Esophagus squamous epithelium (tissue), 5 donors: ENCODE measurements around the gene SCN4A. TPM values are rescaled to one million over a fixed set of nuclear protein-coding genes. Genes with fewer than 3 reads are reported as not detected.

ENCODE experiments used
- DNase-seq: peaks from one replicate; lab custom pipeline; 2025; lab: John Stamatoyannopoulos, UW
- H3K27ac ChIP-seq, 4 donors: fragments of 200-600 bp; sonication (generic); one replicate each; pipeline ENCODE4 v1.5.1; 2016 to 2019; ENCODE audit warnings: mild to moderate bottlenecking in 1 of 4
- H3K27me3 ChIP-seq, 4 donors: fragments of 200-600 bp; sonication (generic); 1 replicate in 3 of 4; 2 replicates in 1 of 4; pipeline versions ENCODE4 v1.5.1 to v1.6.0; 2017 to 2021; ENCODE audit warnings: antibody characterized with exemption in 1 of 4
- H3K36me3 ChIP-seq, 3 donors: fragments of 200-600 bp; sonication (generic); one replicate each; pipeline ENCODE4 v1.5.1; 2016 to 2019
- H3K4me1 ChIP-seq, 3 donors: fragments of 200-600 bp; sonication (generic); one replicate each; pipeline ENCODE4 v1.5.1; 2017 to 2019
- H3K4me3 ChIP-seq, 4 donors: fragments of 200-600 bp; sonication (generic); 1 replicate in 3 of 4; 2 replicates in 1 of 4; pipeline ENCODE4 v1.5.1; 2016 to 2019; ENCODE audit warnings: mild to moderate bottlenecking in 2 of 4, moderate library complexity in 1 of 4
- H3K9me3 ChIP-seq, 3 donors: fragments of 200-600 bp; sonication (generic); one replicate each; pipeline ENCODE4 v1.5.1; 2016 to 2019
- POLR2A ChIP-seq, 4 donors: fragments of 450-650 bp; IDR thresholded peaks; one replicate each; pipeline ENCODE4 v1.6.1; 2017; ENCODE audit warnings: antibody characterized with exemption in 4 of 4, mild to moderate bottlenecking in 4 of 4, moderate library complexity in 3 of 4
- WGBS, 2 donors: methylation state at CpG; one replicate each; pipeline ENCODE4 v1.1.5; 2018; 5-methylcytosine and 5-hydroxymethylcytosine counted together
- intact Hi-C: fragments of 100-400 bp; cut with DNase I; formaldehyde crosslinking; loops from one replicate; pipeline ENCODE4 v1.15.0; 2022
- total RNA-seq, 4 donors: library from RNA; depleted of rRNA; stranded (reverse); fragments of >200 nt; gene quantifications; one replicate each; pipeline ENCODE4 v1.1.0, GENCODE V29; 2016
- TF ChIP-seq, protein P1 (sequence below), 6 experiments: fragments of 450-650 bp in 4 of 6; fragments of 200-600 bp in 2 of 6; sonication (generic) in 2 of 6; IDR thresholded peaks; one replicate each; pipeline ENCODE4 v1.5.1; 2016 to 2019; ENCODE audit warnings: antibody characterized with exemption in 6 of 6, mild to moderate bottlenecking in 4 of 6, moderate library complexity in 4 of 6
- donor health status: DM: yes; HTN: yes; CAD: no.

SCN4A gene
- total RNA-seq, 4 donors from 2014 or later: under 0.01 to 0.12 TPM; not detected in 2

DNA sequence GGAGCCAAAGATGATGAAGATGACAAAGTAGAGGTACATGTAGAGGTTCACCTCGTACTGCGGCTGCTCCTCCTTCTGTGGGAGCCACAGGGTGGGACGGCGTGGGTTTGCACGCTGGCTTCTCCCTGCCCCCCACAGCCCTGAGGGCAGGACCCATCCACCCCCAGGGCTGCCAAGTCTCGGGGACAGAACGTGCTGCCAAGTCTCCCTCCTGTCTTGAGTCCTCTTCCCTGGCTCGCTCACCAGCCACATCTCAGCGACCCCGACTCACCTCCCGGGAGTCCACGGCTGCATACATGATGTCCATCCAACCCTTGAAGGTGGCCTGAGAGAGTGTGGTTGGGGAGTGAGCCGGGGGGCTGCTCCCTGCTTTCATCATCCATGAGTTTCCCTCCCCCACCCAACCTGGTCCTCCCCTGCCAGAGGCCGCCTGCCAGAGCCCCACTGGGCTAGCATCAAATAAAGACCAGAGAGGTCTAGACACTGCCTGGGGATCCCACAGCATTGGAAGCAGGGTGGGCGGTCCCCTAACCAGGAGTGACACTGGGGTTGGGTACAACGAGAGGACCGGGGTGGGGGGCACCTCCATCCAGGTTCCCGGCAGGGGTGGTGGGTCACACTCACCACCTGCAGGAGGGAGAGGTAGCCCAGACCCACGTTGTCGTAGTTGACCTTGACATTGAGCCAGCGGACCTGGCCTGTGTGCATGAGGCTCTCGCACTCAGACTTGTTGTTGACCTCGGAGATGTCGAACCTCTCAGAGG lies 27.8 kb downstream of the SCN4A start:
- H3K27ac ChIP-seq: no peak overlapping the region
- WGBS, 2 donors: 81% methylated on average over 6 to 12 of the region's 24 CpGs
- TF ChIP-seq POLR2A (IDR thresholded peaks at IDR 0.05): no peak
- TF ChIP-seq, protein P1, sequence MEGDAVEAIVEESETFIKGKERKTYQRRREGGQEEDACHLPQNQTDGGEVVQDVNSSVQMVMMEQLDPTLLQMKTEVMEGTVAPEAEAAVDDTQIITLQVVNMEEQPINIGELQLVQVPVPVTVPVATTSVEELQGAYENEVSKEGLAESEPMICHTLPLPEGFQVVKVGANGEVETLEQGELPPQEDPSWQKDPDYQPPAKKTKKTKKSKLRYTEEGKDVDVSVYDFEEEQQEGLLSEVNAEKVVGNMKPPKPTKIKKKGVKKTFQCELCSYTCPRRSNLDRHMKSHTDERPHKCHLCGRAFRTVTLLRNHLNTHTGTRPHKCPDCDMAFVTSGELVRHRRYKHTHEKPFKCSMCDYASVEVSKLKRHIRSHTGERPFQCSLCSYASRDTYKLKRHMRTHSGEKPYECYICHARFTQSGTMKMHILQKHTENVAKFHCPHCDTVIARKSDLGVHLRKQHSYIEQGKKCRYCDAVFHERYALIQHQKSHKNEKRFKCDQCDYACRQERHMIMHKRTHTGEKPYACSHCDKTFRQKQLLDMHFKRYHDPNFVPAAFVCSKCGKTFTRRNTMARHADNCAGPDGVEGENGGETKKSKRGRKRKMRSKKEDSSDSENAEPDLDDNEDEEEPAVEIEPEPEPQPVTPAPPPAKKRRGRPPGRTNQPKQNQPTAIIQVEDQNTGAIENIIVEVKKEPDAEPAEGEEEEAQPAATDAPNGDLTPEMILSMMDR (IDR thresholded peaks at IDR 0.05): no peak
- H3K4me1 ChIP-seq: peaks cover 0 to 11% (median 0%) of the 10 kb centered on the region in 3 donors
- intact Hi-C loops: no loop called here
- H3K27me3 ChIP-seq: peaks cover 0 to 21% (median 0%) of the 10 kb centered on the region in 4 donors
- DNase-seq: no peak
- no peaks in the 10 kb centered on the region for H3K36me3 ChIP-seq
- H3K9me3 ChIP-seq: no peaks in the 10 kb centered on the region
- H3K4me3 ChIP-seq: no peak overlapping the region

DNA sequence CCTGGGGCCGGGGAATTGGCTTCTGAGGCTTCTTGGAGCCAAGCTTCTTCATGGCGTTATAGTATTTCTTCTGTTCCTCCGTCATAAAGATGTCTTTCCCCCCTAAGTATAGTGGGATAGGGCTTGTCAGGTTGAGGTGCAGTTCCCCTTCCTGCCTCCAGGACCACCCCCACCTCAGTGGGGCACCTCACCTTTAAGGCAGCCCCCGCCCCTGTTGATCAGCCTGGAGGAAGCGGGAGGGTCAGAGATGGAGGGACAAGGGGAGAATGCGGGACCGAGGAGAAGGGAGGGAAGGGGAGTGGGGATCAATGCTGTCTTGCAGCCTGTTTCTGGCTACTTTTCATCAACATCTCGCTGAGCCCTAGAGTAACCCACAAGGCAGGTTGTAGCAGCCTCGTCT lies 29.0 kb downstream of the SCN4A start:
- Histone ChIP-seq H3K27ac (no peak overlapping the region), H3K27me3 (peaks cover 0 to 11% (median 0%) of the 10 kb centered on the region in 4 donors), H3K4me1 (peaks cover 0 to 11% (median 0%) of the 10 kb centered on the region in 3 donors), H3K4me3 (no peak overlapping the region), H3K36me3 (no peaks in the 10 kb centered on the region), H3K9me3 (no peaks in the 10 kb centered on the region)
- intact Hi-C loops: no loop called here
- DNase-seq: no peak
- no peak for TF ChIP-seq POLR2A (IDR thresholded peaks at IDR 0.05)
- TF ChIP-seq, protein P1 (IDR thresholded peaks at IDR 0.05): peak in 1 of 6 experiments; percentile 11
- 84 to 88% methylated on average over 7 to 8 of the region's 9 CpGs for WGBS, 2 donors

DNA sequence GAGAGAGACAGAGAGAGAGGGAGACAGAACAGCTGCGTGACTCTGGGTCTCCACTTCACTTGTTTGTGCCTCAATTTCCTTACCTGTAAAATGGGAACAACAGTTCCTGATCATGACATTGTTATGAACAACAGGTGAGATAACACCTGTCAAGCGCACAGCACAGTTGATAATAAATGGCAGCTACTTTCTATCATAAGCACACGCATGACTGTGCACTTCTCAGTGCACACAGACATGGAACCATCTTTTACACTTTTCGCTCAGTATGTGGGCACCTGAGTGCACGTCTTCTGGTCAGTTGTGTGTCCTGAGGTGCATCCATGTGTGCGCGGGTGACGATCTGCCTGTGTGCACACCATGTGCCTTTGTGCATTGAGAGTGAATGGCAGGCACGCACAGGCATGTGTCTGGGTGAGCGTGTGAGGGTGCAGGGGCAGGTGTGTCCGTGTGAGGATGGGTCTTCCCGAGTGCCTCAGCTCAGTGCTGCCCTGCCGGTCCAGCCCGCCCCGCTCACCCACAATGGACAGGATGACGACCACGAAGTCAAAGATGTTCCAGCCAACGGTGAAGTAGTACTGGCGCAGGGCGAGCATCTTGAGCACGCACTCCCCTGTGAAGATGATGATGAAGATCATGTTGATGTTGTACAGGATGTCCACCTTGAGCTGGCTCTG lies 30.3 kb downstream of the SCN4A start:
- no peak for DNase-seq
- intact Hi-C loops: no loop called here
- no peak for TF ChIP-seq POLR2A (IDR thresholded peaks at IDR 0.05)
- TF ChIP-seq, protein P1 (IDR thresholded peaks at IDR 0.05): no peak
- no peaks in the 10 kb centered on the region for H3K9me3 ChIP-seq
- H3K27ac ChIP-seq: no peak overlapping the region
- H3K36me3 ChIP-seq: no peaks in the 10 kb centered on the region
- peaks cover 0 to 5% (median 0%) of the 10 kb centered on the region in 4 donors for H3K27me3 ChIP-seq
- H3K4me1 ChIP-seq: peaks cover 0 to 11% (median 0%) of the 10 kb centered on the region in 3 donors
- no peak overlapping the region for H3K4me3 ChIP-seq
- 84 to 85% methylated on average over 13 to 15 of the region's 21 CpGs for WGBS, 2 donors

DNA sequence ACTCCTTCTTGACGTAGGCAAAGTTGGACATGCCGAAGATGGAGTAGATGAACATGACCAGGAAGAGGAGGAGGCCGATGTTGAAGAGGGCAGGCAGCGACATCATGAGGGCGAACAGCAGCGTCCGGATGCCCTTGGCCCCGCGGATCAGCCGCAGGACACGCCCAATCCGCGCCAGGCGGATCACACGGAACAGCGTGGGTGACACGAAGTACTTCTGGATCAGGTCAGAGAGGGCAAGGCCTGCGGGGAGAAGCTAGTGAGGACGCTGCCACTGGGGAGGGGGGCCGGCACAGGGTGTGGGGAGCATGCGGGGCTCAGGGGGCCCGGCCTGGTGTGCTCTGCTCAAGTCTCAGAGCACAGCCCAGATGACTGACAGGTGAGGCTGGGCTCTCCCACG lies 31.0 kb downstream of the SCN4A start:
- Histone ChIP-seq H3K4me1 (peaks cover 0 to 8% (median 0%) of the 10 kb centered on the region in 3 donors), H3K4me3 (no peak overlapping the region), H3K9me3 (no peaks in the 10 kb centered on the region), H3K27ac (no peak overlapping the region), H3K27me3 (no peaks in the 10 kb centered on the region), H3K36me3 (no peaks in the 10 kb centered on the region)
- DNase-seq: no peak
- intact Hi-C loops: no loop called here
- WGBS, 2 donors: 91 to 94% methylated on average over 21 to 23 of the region's 23 CpGs
- no peak for TF ChIP-seq POLR2A (IDR thresholded peaks at IDR 0.05)
- TF ChIP-seq, protein P1 (IDR thresholded peaks at IDR 0.05): no peak

DNA sequence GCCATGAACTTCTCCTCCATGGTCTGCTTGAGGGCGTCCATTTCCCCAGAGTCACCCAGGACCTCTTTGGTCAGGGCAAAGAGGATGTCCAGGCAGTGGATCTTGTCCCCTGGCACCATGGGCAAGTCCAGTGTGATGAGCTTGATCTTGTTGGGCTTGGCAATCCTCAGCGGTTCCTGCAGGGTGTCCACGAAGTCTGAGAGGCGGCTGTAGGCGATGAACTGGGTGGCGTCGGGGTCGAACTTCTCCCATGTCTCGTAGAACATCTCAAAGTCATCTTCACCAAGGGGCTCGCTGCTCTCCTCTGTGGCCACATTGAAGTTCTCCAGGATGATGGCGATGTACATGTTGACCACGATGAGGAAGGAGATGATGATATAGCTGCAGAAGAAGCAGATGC lies 31.6 kb downstream of the SCN4A start:
- WGBS, 2 donors: 76 to 86% methylated on average over 4 to 10 of the region's 12 CpGs
- Histone ChIP-seq H3K36me3 (no peaks in the 10 kb centered on the region), H3K4me1 (peaks cover 0 to 3% (median 0%) of the 10 kb centered on the region in 3 donors), H3K9me3 (no peaks in the 10 kb centered on the region), H3K4me3 (no peak overlapping the region), H3K27me3 (no peaks in the 10 kb centered on the region), H3K27ac (no peak overlapping the region)
- no peak for TF ChIP-seq POLR2A (IDR thresholded peaks at IDR 0.05)
- TF ChIP-seq, protein P1 (IDR thresholded peaks at IDR 0.05): no peak
- no peak for DNase-seq
- intact Hi-C loops: no loop called here
